Osteoblast (primary cell): ENCODE results near the gene FHIP1A. TPM values are rescaled to one million over a fixed set of nuclear protein-coding genes. Genes with fewer than 3 reads are reported as not detected.

ENCODE experiments used
- DNase-seq: peaks from one replicate; pipeline ENCODE4 v3.0.0; 2011; ENCODE audit warnings: low spot score, mixed read lengths; ENCODE audit not compliant: insufficient read length; ENCODE audit errors: missing footprints
- H2AFZ ChIP-seq: 2 replicates; pipeline ENCODE4 v1.6.0; 2011; ENCODE audit warnings: mild to moderate bottlenecking, low read length
- H3K27ac ChIP-seq: 2 replicates; pipeline ENCODE4 v1.5.1; 2011; ENCODE audit warnings: mild to moderate bottlenecking, low read depth, low read length, moderate library complexity
- H3K27me3 ChIP-seq: 2 replicates; pipeline ENCODE4 v1.6.0; 2012; ENCODE audit warnings: mild to moderate bottlenecking, control low read depth, inconsistent platforms, low read length, moderate library complexity; ENCODE audit not compliant: insufficient read depth
- H3K36me3 ChIP-seq: 2 replicates; pipeline ENCODE4 v1.5.1; 2011; ENCODE audit warnings: mild to moderate bottlenecking, low read length, control low read depth, moderate library complexity; ENCODE audit not compliant: insufficient read depth
- H3K4me1 ChIP-seq: 2 replicates; pipeline ENCODE4 v1.5.1; 2011; ENCODE audit warnings: mild to moderate bottlenecking, low read length, control low read depth, moderate library complexity; ENCODE audit not compliant: insufficient read depth
- H3K4me2 ChIP-seq: 2 replicates; pipeline ENCODE4 v1.6.0; 2011; ENCODE audit warnings: mild to moderate bottlenecking, low read length; ENCODE audit not compliant: insufficient read depth
- H3K4me3 ChIP-seq: fragments of 200-600 bp; sonication (generic); 3 replicates; pipeline ENCODE4 v1.5.1; 2012; ENCODE audit warnings: mild to moderate bottlenecking, low read length, inconsistent platforms; ENCODE audit not compliant: insufficient read depth
- H3K79me2 ChIP-seq: 2 replicates; pipeline ENCODE4 v1.6.0; 2012; ENCODE audit warnings: mild to moderate bottlenecking, low read length, control low read depth, inconsistent platforms; ENCODE audit not compliant: insufficient read depth
- H3K9me3 ChIP-seq: 2 replicates; pipeline ENCODE4 v1.5.1; 2011; ENCODE audit warnings: low read depth, low read length, control low read depth
- H4K20me1 ChIP-seq: 2 replicates; pipeline ENCODE4 v1.6.0; 2012; ENCODE audit warnings: mild to moderate bottlenecking, low read length, control low read depth; ENCODE audit not compliant: insufficient read depth
- CTCF ChIP-seq: IDR thresholded peaks from 2 replicates; pipeline ENCODE4 v1.5.1; 2011; ENCODE audit warnings: mild to moderate bottlenecking, low read depth, low read length, moderate library complexity; ENCODE audit errors: extremely low read depth
- total RNA-seq: library from RNA; depleted of rRNA; stranded (reverse); fragments of >200 nt; gene quantifications from 2 replicates; pipeline ENCODE4 v1.2.3, GENCODE V29; 2012

Gene FHIP1A
- total RNA-seq = 4.4 and 4.7 TPM in 2 replicates

- Histone ChIP-seq H3K9me3 (no peaks in the 10 kb centered on the region), H2AFZ (peak within 1 kb of the TSS; percentile 91), H3K79me2 (no peaks in the 10 kb centered on the region), H3K27me3 (peaks cover 32% of the 10 kb centered on the region), H3K27ac (peak within 1 kb of the TSS; percentile 28), H3K36me3 (no peaks in the 10 kb centered on the region), H3K4me3 (peak within 1 kb of the TSS; percentile 70), H4K20me1 (no peaks in the 10 kb centered on the region), H3K4me2 (peak within 1 kb of the TSS; percentile 91), H3K4me1 (peaks cover 11% of the 10 kb centered on the region)
- no peak for TF ChIP-seq CTCF
- DNase-seq = peak; percentile 95
Observed at GRCh38 chr4:151408630-151409469, at the start of gene FHIP1A. Gene FHIP1A (plus strand): TSS chr4:151409176. CDS start chr4:151566260, 157,084 bp downstream.

GRCh38 chr4:151359576-151359975 lies 49.4 kb upstream of the FHIP1A start:
- DNase-seq = no peak
- no peak overlapping the region for H3K4me3 ChIP-seq
- TF ChIP-seq CTCF = no peak

GRCh38 chr4:151361126-151361525 lies 47.9 kb upstream of the FHIP1A start:
- no peaks in the 10 kb centered on the region for H3K79me2 ChIP-seq
- DNase-seq = no peak
- H3K9me3 ChIP-seq = no peaks in the 10 kb centered on the region
- no peak overlapping the region for H3K4me3 ChIP-seq
- no peak for TF ChIP-seq CTCF
- no peak overlapping the region for H3K27ac ChIP-seq
- peaks cover 6% of the 10 kb centered on the region for H3K4me1 ChIP-seq
- H3K36me3 ChIP-seq = no peaks in the 10 kb centered on the region
- H2AFZ ChIP-seq = no peak overlapping the region
- no peaks in the 10 kb centered on the region for H4K20me1 ChIP-seq
- H3K4me2 ChIP-seq = no peak overlapping the region
- H3K27me3 ChIP-seq = no peaks in the 10 kb centered on the region

More at GRCh38 chr4:151359576-151359975, 49.4 kb upstream of the FHIP1A start:
- Histone ChIP-seq H2AFZ (no peak overlapping the region), H3K4me2 (no peak overlapping the region), H3K4me1 (peaks cover 9% of the 10 kb centered on the region), H3K36me3 (no peaks in the 10 kb centered on the region), H3K27me3 (no peaks in the 10 kb centered on the region), H3K9me3 (no peaks in the 10 kb centered on the region), H4K20me1 (no peaks in the 10 kb centered on the region), H3K79me2 (no peaks in the 10 kb centered on the region), H3K27ac (no peak overlapping the region)

GRCh38 chr4:151361966-151362365 lies 47.0 kb upstream of the FHIP1A start:
- H2AFZ ChIP-seq = peak overlapping the region; percentile 0
- no peak for DNase-seq

More at GRCh38 chr4:151361966-151362365, 47.0 kb upstream of the FHIP1A start:
- H3K4me3 ChIP-seq = no peak overlapping the region
- no peak for TF ChIP-seq CTCF
- no peak overlapping the region for H3K4me2 ChIP-seq
- H3K36me3 ChIP-seq = no peaks in the 10 kb centered on the region
- no peak overlapping the region for H3K27ac ChIP-seq
- no peaks in the 10 kb centered on the region for H3K4me1 ChIP-seq
- H3K79me2 ChIP-seq = no peaks in the 10 kb centered on the region
- no peaks in the 10 kb centered on the region for H3K27me3 ChIP-seq
- H4K20me1 ChIP-seq = no peaks in the 10 kb centered on the region
- H3K9me3 ChIP-seq = no peaks in the 10 kb centered on the region
